Bronchial epithelial cell (primary cell): ENCODE results near the gene IFT122. TPM values are rescaled to one million over a fixed set of nuclear protein-coding genes. Genes with fewer than 3 reads are reported as not detected.

Experiments used
- DNase-seq: peaks from one replicate; pipeline ENCODE4 v3.0.0-alpha.2; 2010; ENCODE audit warnings: low read depth
- FAIRE-seq: peaks from 2 replicates; lab custom pipeline; 2011; peaks lifted over from hg19 to GRCh38; lab: Jason Lieb, UNC
- H3K27me3 ChIP-seq: 2 replicates; pipeline ENCODE4 v1.5.1; 2011; ENCODE audit warnings: low read length; ENCODE audit not compliant: control insufficient read depth, insufficient read depth
- H3K36me3 ChIP-seq: 2 replicates; pipeline ENCODE4 v1.5.1; 2011; ENCODE audit warnings: low read length; ENCODE audit not compliant: control insufficient read depth, insufficient read depth
- H3K4me3 ChIP-seq: 2 replicates; pipeline ENCODE4 v1.5.1; 2011; ENCODE audit warnings: mild to moderate bottlenecking, low read depth, low read length, control low read depth
- CTCF ChIP-seq: IDR thresholded peaks from 2 replicates; pipeline ENCODE4 v1.5.1; 2011; ENCODE audit warnings: mild to moderate bottlenecking, moderate library complexity, low read length, control low read depth, inconsistent platforms; ENCODE audit not compliant: insufficient read depth, severe bottlenecking
- total RNA-seq: library from RNA; depleted of rRNA; stranded (reverse); fragments of >200 nt; gene quantifications from 2 replicates; pipeline ENCODE4 v1.2.1, GENCODE V29; 2014

Gene IFT122
- total RNA-seq, 1 donor from 2014 or later, result 10.0 TPM

GRCh38 chr3:129554356-129555152, 114.5 kb downstream of the IFT122 start:
- peak; percentile 84 for FAIRE-seq
- no peaks in the 10 kb centered on the region for H3K27me3 ChIP-seq
- H3K36me3 ChIP-seq, result no peaks in the 10 kb centered on the region
- no peak for TF ChIP-seq CTCF
- H3K4me3 ChIP-seq, result no peak overlapping the region
- DNase-seq, result no peak

- FAIRE-seq (no peak), DNase-seq (no peak)
- H3K27me3 ChIP-seq, result no peaks in the 10 kb centered on the region
- no peak for TF ChIP-seq CTCF
- no peak overlapping the region for H3K4me3 ChIP-seq
- no peaks in the 10 kb centered on the region for H3K36me3 ChIP-seq
These were observed 115.1 kb downstream of the IFT122 start for GRCh38 chr3:129555153-129555550.

- FAIRE-seq, result no peak
- H3K27me3 ChIP-seq, result no peaks in the 10 kb centered on the region
These were observed 115.8 kb downstream of the IFT122 start for GRCh38 chr3:129555616-129556357.

GRCh38 chr3:129556358-129556695, 116.3 kb downstream of the IFT122 start:
- DNase-seq (no peak), FAIRE-seq (no peak)
- Histone ChIP-seq H3K4me3 (no peak overlapping the region), H3K36me3 (no peaks in the 10 kb centered on the region), H3K27me3 (no peaks in the 10 kb centered on the region)
- TF ChIP-seq CTCF, result no peak

More at GRCh38 chr3:129555616-129556357, 115.8 kb downstream of the IFT122 start:
- Histone ChIP-seq H3K4me3 (no peak overlapping the region), H3K36me3 (no peaks in the 10 kb centered on the region)
- DNase-seq, result no peak
- TF ChIP-seq CTCF, result no peak

GRCh38 chr3:129556890-129557547, 117.0 kb downstream of the IFT122 start:
- no peaks in the 10 kb centered on the region for H3K27me3 ChIP-seq
- TF ChIP-seq CTCF, result no peak
- FAIRE-seq (no peak), DNase-seq (no peak)
- H3K4me3 ChIP-seq, result no peak overlapping the region
- H3K36me3 ChIP-seq, result no peaks in the 10 kb centered on the region
